SK-N-SH (cell line): ENCODE measurements around the gene NR3C1. TPM values are rescaled to one million over a fixed set of nuclear protein-coding genes. Genes with fewer than 3 reads are reported as not detected.
A peak's percentile ranks its signal among the peaks of the same experiment; 100 is the strongest.

Experiments
- CTCF ChIA-PET: fragments of 300-600, 350-600 bp; formaldehyde crosslinking; extraction: SDS; loops from one replicate; lab custom pipeline; 2021; lab: Yijun Ruan, JAX
- POLR2A ChIA-PET: fragments of 350-600 bp; sonication (Branson Sonifier 250); formaldehyde crosslinking; extraction: SDS; loops from one replicate; lab custom pipeline; 2020; ENCODE audit warnings: antibody characterized with exemption, inconsistent platforms; lab: Yijun Ruan, JAX
- DNase-seq: peaks from one replicate; pipeline ENCODE4 v3.0.0; 2012
- H2AFZ ChIP-seq: fragments of 200-600 bp; sonication (generic); 2 replicates; pipeline ENCODE4 v1.8.1; 2016; ENCODE audit warnings: antibody characterized with exemption, mild to moderate bottlenecking, low read depth
- H3F3A ChIP-seq: fragments of 200-600 bp; sonication (generic); replicated peaks from 2 replicates; pipeline ENCODE3; 2016; ENCODE audit warnings: antibody characterized with exemption, mild to moderate bottlenecking; ENCODE audit not compliant: insufficient read depth
- H3K27ac ChIP-seq, 2 experiments: fragments of 200-500 bp in 1 of 2; fragments of 200-600 bp in 1 of 2; sonication (Bioruptor generic) in 1 of 2; sonication (generic), shearing (Covaris generic) in 1 of 2; 2 replicates each; pipeline versions ENCODE4 v1.5.1 to v1.6.1; 2014 to 2016; ENCODE audit warnings: low read depth in 2 of 2, inconsistent platforms in 1 of 2, low read length in 1 of 2, mild to moderate bottlenecking in 1 of 2, mixed read lengths in 1 of 2
- H3K27me3 ChIP-seq: fragments of 200-600 bp; sonication (generic), shearing (Covaris generic); 2 replicates; pipeline ENCODE4 v1.6.1; 2016; ENCODE audit warnings: mixed run types; ENCODE audit not compliant: insufficient read depth
- H3K36me3 ChIP-seq, 2 experiments: fragments of 200-500 bp in 1 of 2; fragments of 200-600 bp in 1 of 2; sonication (Bioruptor generic) in 1 of 2; sonication (generic) in 1 of 2; replicated peaks in 1 of 2; 2 replicates each; pipeline versions ENCODE3 to v1.5.1; 2014 to 2016; ENCODE audit warnings: low read length in 1 of 2, mild to moderate bottlenecking in 1 of 2; ENCODE audit not compliant: insufficient read depth in 2 of 2, control insufficient read depth in 1 of 2
- H3K4me1 ChIP-seq, 2 experiments: fragments of 200-500 bp in 1 of 2; fragments of 200-600 bp in 1 of 2; sonication (Bioruptor generic) in 1 of 2; sonication (generic), shearing (Covaris generic) in 1 of 2; 2 replicates each; pipeline versions ENCODE4 v1.5.1 to v1.6.1; 2014 to 2016; ENCODE audit warnings: low read depth in 1 of 2, low read length in 1 of 2, mixed run types in 1 of 2; ENCODE audit not compliant: insufficient read depth in 2 of 2, control insufficient read depth in 1 of 2
- H3K4me2 ChIP-seq: fragments of 200-600 bp; sonication (generic), shearing (Covaris generic); 2 replicates; pipeline ENCODE4 v1.6.1; 2017; ENCODE audit warnings: mixed run types
- H3K4me3 ChIP-seq, 2 experiments: fragments of 200-500 bp in 1 of 2; fragments of 200-600 bp in 1 of 2; sonication (Bioruptor generic) in 1 of 2; sonication (generic), shearing (Covaris generic) in 1 of 2; 2 replicates each; pipeline versions ENCODE4 v1.5.1 to v1.8.1; 2014 to 2016; ENCODE audit warnings: low read depth in 2 of 2, inconsistent platforms in 1 of 2, low read length in 1 of 2, mild to moderate bottlenecking in 1 of 2, mixed read lengths in 1 of 2, moderate library complexity in 1 of 2
- H3K79me2 ChIP-seq: fragments of 200-600 bp; sonication (generic); 2 replicates; pipeline ENCODE4 v1.8.1; 2017; ENCODE audit warnings: mild to moderate bottlenecking; ENCODE audit not compliant: insufficient read depth
- H3K9ac ChIP-seq: fragments of 200-600 bp; sonication (generic); 2 replicates; pipeline ENCODE4 v1.6.1; 2017; ENCODE audit warnings: mixed run types
- H3K9me2 ChIP-seq: fragments of 200-600 bp; sonication (generic); 2 replicates; pipeline ENCODE4 v1.6.1; 2017; ENCODE audit warnings: mixed run types
- H3K9me3 ChIP-seq: fragments of 200-600 bp; sonication (generic); 2 replicates; pipeline ENCODE4 v1.6.1; 2017; ENCODE audit warnings: mixed run types, mild to moderate bottlenecking, moderate library complexity
- H4K20me1 ChIP-seq: fragments of 200-600 bp; sonication (generic); 2 replicates; pipeline ENCODE4 v1.6.1; 2017; ENCODE audit warnings: mild to moderate bottlenecking, mixed run types; ENCODE audit not compliant: insufficient read depth
- CTCF ChIP-seq: fragments of 200-600 bp; sonication (generic); IDR thresholded peaks from 2 replicates; pipeline ENCODE4 v1.6.1; 2017; ENCODE audit warnings: antibody characterized with exemption, mild to moderate bottlenecking, moderate library complexity
- FOSL2 ChIP-seq: IDR thresholded peaks from 2 replicates; pipeline ENCODE4 v1.4.0; 2012; ENCODE audit warnings: low read depth, mild to moderate bottlenecking, moderate library complexity, borderline replicate concordance
- FOXM1 ChIP-seq: IDR thresholded peaks from 2 replicates; pipeline ENCODE4 v1.4.0; 2012; ENCODE audit warnings: low read depth, mild to moderate bottlenecking
- GABPA ChIP-seq: IDR thresholded peaks from 2 replicates; pipeline ENCODE4 v1.4.0; 2012; ENCODE audit warnings: low read depth, mild to moderate bottlenecking
- JUND ChIP-seq: IDR thresholded peaks from 2 replicates; pipeline ENCODE4 v1.4.0; 2012
- MEF2A ChIP-seq: IDR thresholded peaks from 2 replicates; pipeline ENCODE4 v1.4.0; 2012; ENCODE audit warnings: low read depth, borderline replicate concordance
- NRF1 ChIP-seq: IDR thresholded peaks from 2 replicates; pipeline ENCODE4 v1.6.1; 2012; ENCODE audit warnings: low read depth, mild to moderate bottlenecking, low read length
- POLR2AphosphoS5 ChIP-seq: IDR thresholded peaks from 2 replicates; pipeline ENCODE4 v1.6.1; 2012; ENCODE audit warnings: low read depth, low read length
- RAD21 ChIP-seq: IDR thresholded peaks from 2 replicates; pipeline ENCODE4 v1.6.1; 2012; ENCODE audit warnings: mild to moderate bottlenecking, low read length
- RXRA ChIP-seq: IDR thresholded peaks from 2 replicates; pipeline ENCODE4 v1.4.0; 2012; ENCODE audit warnings: low read depth, mild to moderate bottlenecking, borderline replicate concordance
- SMC3 ChIP-seq: IDR thresholded peaks from 2 replicates; pipeline ENCODE4 v1.6.1; 2012; ENCODE audit warnings: low read depth, low read length, improper control_type of control experiment
- TAF1 ChIP-seq: IDR thresholded peaks from 2 replicates; pipeline ENCODE4 v1.6.1; 2012; ENCODE audit warnings: low read depth, mild to moderate bottlenecking, low read length, moderate library complexity, borderline replicate concordance
- TCF12 ChIP-seq: IDR thresholded peaks from 2 replicates; pipeline ENCODE4 v1.4.0; 2012
- ZBTB33 ChIP-seq: IDR thresholded peaks from 2 replicates; pipeline ENCODE4 v1.4.0; 2012; ENCODE audit warnings: low read depth, borderline replicate concordance
- WGBS: methylation state at CpG from one replicate; pipeline ENCODE4 v1.1.6; 2017; ENCODE audit warnings: low lambda C conversion rate; 5-methylcytosine and 5-hydroxymethylcytosine counted together
- polyA plus RNA-seq, 3 experiments: library from polyadenylated mRNA; depleted of rRNA; stranded (reverse); fragments of >200 nt; gene quantifications; 2 replicates each; pipeline ENCODE4 v1.2.3, GENCODE V29; 2012

NR3C1 gene
- polyA plus RNA-seq, 1 of the 3 experiments (the other 2 are of a cell fraction) = 7.1 TPM

- TF ChIP-seq CTCF (no peak), TCF12 (no peak), MEF2A (no peak), NRF1 (no peak), RAD21 (no peak)
- TF ChIP-seq, all 33 proteins: peak for 0
Measured at GRCh38 chr5:143312822-143313221, 90.7 kb downstream of the NR3C1 start (continued).

GRCh38 chr5:143311955-143312354 lies 91.5 kb downstream of the NR3C1 start:
- H3K79me2 ChIP-seq = peaks cover 44% of the 10 kb centered on the region
- no peak overlapping the region for H3K9ac ChIP-seq
- peaks cover 1% of the 10 kb centered on the region; the same call in 1 of the 2 replicates for H4K20me1 ChIP-seq
- no peak for TF ChIP-seq POLR2AphosphoS5
- no peak for TF ChIP-seq NRF1
- no peak for TF ChIP-seq ZBTB33
- TF ChIP-seq GABPA = no peak
- H3K36me3 ChIP-seq = peaks cover 13 to 45% of the 10 kb centered on the region in 2 experiments
- no peaks in the 10 kb centered on the region for H3K27me3 ChIP-seq
- no peaks in the 10 kb centered on the region for H3K9me2 ChIP-seq
- peaks cover 30% of the 10 kb centered on the region for H3F3A ChIP-seq
- CTCF ChIA-PET = no interaction called here
- H3K4me3 ChIP-seq = no peak overlapping the region
- H2AFZ ChIP-seq = no peak overlapping the region
- POLR2A ChIA-PET = no interaction called here
- no peak overlapping the region for H3K4me2 ChIP-seq
- no peak for DNase-seq
- peaks cover 6 to 11% of the 10 kb centered on the region in 2 experiments for H3K4me1 ChIP-seq
- peak overlapping the region in 1 of 2 experiments; percentile 0; a peak in 2 of 4 replicates for H3K27ac ChIP-seq
- H3K9me3 ChIP-seq = no peaks in the 10 kb centered on the region
- WGBS = 100% methylated on average over 1 of the region's 1 CpG

GRCh38 chr5:143311428-143311827 lies 92.1 kb downstream of the NR3C1 start:
- WGBS = 61% methylated on average over 5 of the region's 5 CpGs
- Histone ChIP-seq H3K4me3 (no peak overlapping the region), H4K20me1 (no peaks in the 10 kb centered on the region; the same call in 1 of the 2 replicates), H3K9me3 (no peaks in the 10 kb centered on the region), H3K4me1 (peaks cover 2 to 11% of the 10 kb centered on the region in 2 experiments), H3K4me2 (no peak overlapping the region), H3K36me3 (peaks cover 13 to 46% of the 10 kb centered on the region in 2 experiments), H3K27ac (peak overlapping the region in 1 of 2 experiments; percentile 0; a peak in 1 of 4 replicates)
- DNase-seq = no peak
- no peak for TF ChIP-seq JUND
- TF ChIP-seq SMC3 = no peak
- no peak for TF ChIP-seq FOXM1
- no peak for TF ChIP-seq GABPA
- no peak for TF ChIP-seq TAF1
- TF ChIP-seq RXRA = no peak
- no peak for TF ChIP-seq FOSL2
- TF ChIP-seq, all 33 proteins: peak for 0
- Histone ChIP-seq H3F3A (peaks cover 30% of the 10 kb centered on the region), H3K9me2 (no peaks in the 10 kb centered on the region), H3K9ac (no peak overlapping the region), H3K27me3 (no peaks in the 10 kb centered on the region), H2AFZ (no peak overlapping the region), H3K79me2 (peaks cover 38% of the 10 kb centered on the region)
- CTCF ChIA-PET = no interaction called here
- POLR2A ChIA-PET = no interaction called here
